D721Med (cell line): ENCODE data around the gene FUOM.

Source experiments
- DNase-seq: peaks from one replicate; pipeline ENCODE4 v3.0.0; 2011; ENCODE audit warnings: low spot score; ENCODE audit not compliant: insufficient read length
- FAIRE-seq: peaks from 2 replicates; lab custom pipeline; 2011; peaks lifted over from hg19 to GRCh38; lab: Jason Lieb, UNC
- CTCF ChIP-seq: IDR thresholded peaks from 2 replicates; pipeline ENCODE4 v1.5.1; 2012; ENCODE audit warnings: mild to moderate bottlenecking, control low read depth; ENCODE audit not compliant: insufficient read depth; ENCODE audit errors: missing control alignments

FUOM gene

GRCh38 chr10:133316266-133316665 is 41.6 kb downstream of the FUOM start:
- FAIRE-seq: no peak
- DNase-seq: no peak
- TF ChIP-seq CTCF: no peak

- TF ChIP-seq CTCF: no peak
- DNase-seq: no peak
- FAIRE-seq: no peak
These were observed 42.0 kb downstream of the FUOM start for GRCh38 chr10:133315847-133316246.

DNA sequence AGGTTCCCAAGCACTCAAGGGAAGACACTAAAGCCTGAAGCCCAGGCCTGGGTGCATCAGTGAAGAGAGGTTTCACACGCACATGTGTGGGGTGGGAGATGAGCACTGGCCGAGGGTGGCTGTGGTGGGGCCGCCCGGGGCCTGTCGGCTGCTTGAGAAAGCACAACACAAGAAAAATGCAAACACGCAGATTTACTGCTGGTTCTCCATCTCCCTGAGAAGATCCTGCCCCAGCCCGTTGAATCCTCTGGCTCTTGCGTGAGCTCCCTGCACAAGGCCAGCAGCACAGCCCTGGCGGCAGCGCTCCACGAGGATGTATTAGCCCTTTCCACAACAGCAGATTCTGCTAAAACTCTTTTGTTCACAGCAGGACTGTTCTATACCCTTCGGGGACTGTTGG is 42.9 kb downstream of the FUOM start:
- FAIRE-seq: no peak

DNA sequence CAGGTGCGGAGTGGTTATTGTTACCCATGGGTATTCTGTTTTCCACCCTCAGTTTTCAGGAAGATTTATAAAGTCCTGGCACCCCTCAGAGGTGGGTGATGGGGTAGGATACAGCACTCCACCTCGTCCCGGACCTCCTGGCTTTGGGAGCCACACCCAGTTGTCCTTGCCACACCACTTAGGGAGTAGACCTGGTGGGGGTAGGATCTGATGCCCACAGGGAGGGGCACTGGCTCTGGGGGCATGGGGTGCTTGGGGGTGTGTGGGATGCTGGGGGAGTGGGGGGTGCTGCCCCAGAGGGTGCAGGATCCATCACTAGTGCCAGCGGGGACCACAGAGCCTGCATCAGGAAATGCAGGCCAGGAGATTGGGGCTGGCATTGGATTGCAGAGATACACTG is 44.6 kb downstream of the FUOM start:
- FAIRE-seq: no peak
- no peak for DNase-seq
- TF ChIP-seq CTCF: no peak

More for the DNA sequence above, 42.9 kb downstream of the FUOM start:
- TF ChIP-seq CTCF: no peak
- DNase-seq: no peak

- FAIRE-seq (no peak), DNase-seq (no peak)
- no peak for TF ChIP-seq CTCF
These were observed 45.1 kb downstream of the FUOM start for GRCh38 chr10:133312769-133313145.

- DNase-seq: no peak
- no peak for FAIRE-seq
- no peak for TF ChIP-seq CTCF
These were observed 45.6 kb downstream of the FUOM start for GRCh38 chr10:133312016-133312768.

DNA sequence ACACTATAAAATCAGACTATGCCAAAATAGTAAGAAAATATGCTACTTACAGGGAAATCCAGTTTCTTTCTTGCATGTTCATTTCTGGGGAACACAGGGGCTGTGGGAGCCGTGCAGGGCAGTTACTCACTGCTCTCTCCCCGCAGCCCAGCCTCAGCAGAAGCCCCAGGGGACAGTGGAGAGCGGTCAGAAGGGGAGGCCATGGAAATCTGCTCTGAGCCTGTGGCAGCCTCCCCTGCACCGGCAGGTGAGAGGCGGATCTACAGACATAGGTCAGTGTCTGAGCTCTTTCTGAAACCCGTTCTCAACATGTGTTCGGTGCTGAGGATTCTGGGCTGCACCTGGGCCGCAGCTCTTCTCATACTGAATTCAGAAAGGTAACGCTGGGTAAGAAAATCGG is 46.2 kb downstream of the FUOM start:
- FAIRE-seq (no peak), DNase-seq (no peak)
- no peak for TF ChIP-seq CTCF
